8988T (cell line): ENCODE data around the gene ANKS1A.
"Not testable (repeated sequence)": the region's sequence is repeated elsewhere in the genome, so short reads cannot be mapped to it uniquely, and the experiment has no call there.

Experiments used
- DNase-seq: peaks from one replicate; pipeline ENCODE4 v3.0.0; 2011

ANKS1A gene, protein sequence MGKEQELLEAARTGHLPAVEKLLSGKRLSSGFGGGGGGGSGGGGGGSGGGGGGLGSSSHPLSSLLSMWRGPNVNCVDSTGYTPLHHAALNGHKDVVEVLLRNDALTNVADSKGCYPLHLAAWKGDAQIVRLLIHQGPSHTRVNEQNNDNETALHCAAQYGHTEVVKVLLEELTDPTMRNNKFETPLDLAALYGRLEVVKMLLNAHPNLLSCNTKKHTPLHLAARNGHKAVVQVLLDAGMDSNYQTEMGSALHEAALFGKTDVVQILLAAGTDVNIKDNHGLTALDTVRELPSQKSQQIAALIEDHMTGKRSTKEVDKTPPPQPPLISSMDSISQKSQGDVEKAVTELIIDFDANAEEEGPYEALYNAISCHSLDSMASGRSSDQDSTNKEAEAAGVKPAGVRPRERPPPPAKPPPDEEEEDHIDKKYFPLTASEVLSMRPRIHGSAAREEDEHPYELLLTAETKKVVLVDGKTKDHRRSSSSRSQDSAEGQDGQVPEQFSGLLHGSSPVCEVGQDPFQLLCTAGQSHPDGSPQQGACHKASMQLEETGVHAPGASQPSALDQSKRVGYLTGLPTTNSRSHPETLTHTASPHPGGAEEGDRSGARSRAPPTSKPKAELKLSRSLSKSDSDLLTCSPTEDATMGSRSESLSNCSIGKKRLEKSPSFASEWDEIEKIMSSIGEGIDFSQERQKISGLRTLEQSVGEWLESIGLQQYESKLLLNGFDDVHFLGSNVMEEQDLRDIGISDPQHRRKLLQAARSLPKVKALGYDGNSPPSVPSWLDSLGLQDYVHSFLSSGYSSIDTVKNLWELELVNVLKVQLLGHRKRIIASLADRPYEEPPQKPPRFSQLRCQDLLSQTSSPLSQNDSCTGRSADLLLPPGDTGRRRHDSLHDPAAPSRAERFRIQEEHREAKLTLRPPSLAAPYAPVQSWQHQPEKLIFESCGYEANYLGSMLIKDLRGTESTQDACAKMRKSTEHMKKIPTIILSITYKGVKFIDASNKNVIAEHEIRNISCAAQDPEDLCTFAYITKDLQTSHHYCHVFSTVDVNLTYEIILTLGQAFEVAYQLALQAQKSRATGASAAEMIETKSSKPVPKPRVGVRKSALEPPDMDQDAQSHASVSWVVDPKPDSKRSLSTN

DNA sequence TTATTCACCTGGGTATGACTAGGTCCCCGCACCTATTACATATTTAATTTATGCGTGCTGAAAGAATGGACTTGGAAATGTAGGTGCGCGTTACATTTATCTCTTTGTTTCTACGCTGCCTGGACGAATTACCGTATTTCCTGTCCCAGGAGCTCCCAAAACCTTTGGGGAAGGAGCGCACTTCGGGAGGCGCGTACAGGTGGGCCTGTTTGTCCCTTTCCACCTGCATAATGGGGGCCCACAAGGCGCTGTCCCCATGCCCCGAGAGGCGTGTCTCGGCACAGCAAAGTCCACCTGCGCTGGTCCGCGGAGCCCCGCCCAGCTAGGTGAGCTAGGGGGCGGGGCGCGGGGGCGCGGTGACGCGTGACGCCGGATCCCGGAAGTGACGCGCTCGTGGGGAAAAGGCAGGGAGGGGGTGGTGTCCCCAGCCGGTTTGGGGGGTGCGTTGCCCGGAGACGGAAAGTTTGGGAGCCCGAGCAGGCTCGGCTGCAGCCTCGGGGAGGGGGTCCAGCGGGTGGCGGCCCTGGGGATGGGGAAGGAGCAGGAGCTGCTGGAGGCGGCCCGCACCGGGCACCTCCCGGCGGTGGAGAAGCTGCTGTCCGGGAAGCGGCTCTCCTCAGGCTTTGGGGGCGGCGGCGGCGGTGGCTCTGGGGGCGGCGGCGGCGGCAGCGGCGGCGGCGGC lies at the start of gene ANKS1A:
TSS of gene ANKS1A (plus strand) at position 382 of the 682 bp plus-strand sequence. CDS start at position 530, 148 bp downstream.
- DNase-seq, result peak; percentile 68

GRCh38 chr6:34839666-34840352 lies 49.2 kb upstream of the ANKS1A start:
- no peak for DNase-seq

GRCh38 chr6:34849066-34849465 lies 40.0 kb upstream of the ANKS1A start:
- DNase-seq, result not testable (repeated sequence)

- no peak for DNase-seq
These were observed 37.7 kb upstream of the ANKS1A start for GRCh38 chr6:34851361-34851760.

DNA sequence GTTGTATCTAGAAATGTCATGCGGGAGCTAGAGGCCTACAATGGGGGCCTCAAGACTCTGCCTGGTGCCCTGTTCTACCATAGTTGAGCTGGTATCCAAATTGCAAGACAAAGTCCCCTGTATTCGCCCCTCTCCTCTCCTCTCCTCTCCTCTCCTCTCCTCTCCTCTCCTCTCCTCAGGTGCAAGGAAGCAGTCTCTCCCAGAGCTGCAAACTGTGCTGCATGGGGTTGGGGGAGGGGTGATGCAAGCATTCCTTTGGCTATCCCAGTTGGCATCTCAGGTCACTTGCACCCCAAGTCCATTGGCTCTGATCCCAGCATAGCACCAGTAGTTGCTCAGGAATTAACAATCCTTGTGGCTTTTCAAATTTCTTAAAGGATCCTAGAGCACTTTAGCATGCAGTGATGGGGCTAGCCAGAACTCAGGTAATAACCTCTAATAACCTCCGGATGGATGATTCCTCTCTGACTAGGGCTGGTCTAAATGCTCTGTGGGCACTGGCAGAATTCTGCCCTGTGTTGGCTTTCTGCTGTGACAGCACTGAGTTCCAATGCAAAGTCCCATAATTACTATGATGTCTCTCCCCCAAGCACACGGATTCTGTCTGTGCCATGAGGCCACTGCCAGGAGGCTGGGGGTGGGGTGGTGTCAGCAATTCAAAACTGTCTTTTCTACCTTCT lies 36.5 kb upstream of the ANKS1A start:
- DNase-seq, result no peak

GRCh38 chr6:34855463-34855862 lies 33.6 kb upstream of the ANKS1A start:
- no peak for DNase-seq

- DNase-seq, result no peak
These were observed 30.4 kb upstream of the ANKS1A start for GRCh38 chr6:34858681-34859080.

- DNase-seq, result no peak
These were observed 29.1 kb upstream of the ANKS1A start for GRCh38 chr6:34859951-34860350.

- DNase-seq, result no peak
These were observed 28.3 kb upstream of the ANKS1A start for GRCh38 chr6:34860776-34861175.

DNA sequence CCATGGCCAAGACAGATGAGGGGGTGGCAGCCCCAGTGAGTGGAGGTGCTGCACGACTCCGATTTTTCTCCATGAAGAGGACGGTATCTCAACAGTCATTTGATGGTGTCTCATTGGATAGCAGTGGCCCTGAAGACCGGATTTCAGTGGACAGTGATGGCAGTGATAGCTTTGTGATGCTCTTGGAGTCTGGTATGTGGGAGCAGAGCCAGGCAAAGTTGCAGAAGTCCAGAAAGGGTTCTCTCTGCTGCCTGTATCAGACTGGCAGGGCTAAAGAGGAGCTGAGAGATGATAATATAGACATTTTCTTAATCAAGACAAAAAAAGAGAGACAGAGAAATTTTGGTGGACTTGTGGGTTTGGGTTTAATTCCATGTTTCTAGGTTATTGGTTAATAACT lies 25.0 kb upstream of the ANKS1A start:
- DNase-seq, result no peak

DNA sequence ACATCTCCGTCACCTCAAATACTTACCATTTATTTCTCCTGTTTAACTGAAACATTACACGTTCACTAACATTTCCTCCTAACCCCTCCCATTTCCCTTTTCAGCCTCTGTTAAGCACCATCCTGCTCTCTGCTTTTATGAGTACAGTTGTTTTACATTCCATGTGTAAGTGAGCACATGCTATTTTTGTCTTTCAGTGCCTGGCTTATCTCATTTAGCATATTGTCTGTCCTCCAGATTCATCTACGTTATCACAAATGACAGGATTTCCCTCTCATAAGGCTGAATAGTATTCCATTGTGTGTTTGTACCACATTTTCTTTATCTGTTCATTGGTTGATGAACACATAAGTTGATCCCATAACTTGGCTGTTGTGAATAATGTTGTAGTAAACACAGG lies 23.9 kb upstream of the ANKS1A start:
- DNase-seq, result no peak

DNA sequence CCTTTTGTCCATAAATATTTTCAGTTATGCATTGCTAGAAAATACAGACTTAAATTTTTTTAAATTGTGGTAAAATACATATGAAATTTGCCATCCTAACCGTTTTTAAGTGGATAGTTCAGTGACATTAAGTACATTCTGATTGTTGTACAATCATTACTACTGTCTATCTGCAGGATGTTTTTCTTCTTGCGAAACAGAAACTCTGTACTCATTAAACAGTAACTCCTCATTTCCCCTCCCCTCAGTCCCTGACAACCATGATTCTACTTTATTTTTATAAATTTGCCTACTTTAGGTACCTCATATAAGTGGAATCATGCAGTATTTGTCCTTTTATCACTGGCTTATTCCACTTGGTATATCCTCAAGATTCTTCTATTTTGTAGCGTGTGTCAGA lies 22.5 kb upstream of the ANKS1A start:
- no peak for DNase-seq

DNA sequence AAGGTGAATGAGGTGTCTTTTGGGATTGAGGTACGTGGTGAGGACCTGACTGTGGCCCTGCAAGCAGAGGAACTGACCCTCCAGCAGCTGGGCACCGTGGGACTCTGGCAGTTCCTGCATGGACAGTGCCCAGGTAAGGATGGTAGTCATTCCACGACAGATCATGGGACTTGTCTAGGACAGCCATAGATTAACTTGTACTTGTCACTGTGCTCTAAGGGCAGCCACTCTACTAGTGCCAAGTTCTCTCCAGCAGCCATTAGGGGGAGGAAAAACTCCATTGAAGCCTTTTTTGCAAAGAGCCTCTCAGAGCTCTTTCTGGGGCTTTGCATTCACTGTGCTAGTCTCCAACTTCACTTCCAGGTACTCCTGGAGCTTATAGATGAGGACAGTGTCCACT lies 21.6 kb upstream of the ANKS1A start:
- no peak for DNase-seq

DNA sequence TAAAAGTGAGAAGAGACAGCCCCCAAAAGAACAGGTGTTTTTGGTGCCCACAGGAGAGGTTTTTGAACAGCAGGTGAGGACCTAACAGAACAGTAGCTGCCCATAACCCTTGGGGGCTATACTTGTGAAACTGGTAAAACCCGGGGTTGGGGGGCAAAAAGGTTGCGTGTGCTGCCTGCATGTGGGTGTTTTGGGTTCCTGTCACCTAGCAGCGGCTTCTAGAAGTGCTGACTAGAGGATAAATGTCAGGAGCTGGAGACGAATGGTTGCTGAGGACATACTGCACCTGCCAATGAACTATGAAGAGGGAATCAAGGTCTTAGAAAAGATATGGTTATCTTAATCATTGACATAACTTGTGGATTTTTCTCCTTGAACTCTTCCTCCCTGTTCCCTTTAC lies 17.2 kb upstream of the ANKS1A start:
- no peak for DNase-seq

- no peak for DNase-seq
These were observed 16.7 kb upstream of the ANKS1A start for GRCh38 chr6:34872332-34872731.

GRCh38 chr6:34875292-34876213 lies 13.5 kb upstream of the ANKS1A start:
- no peak for DNase-seq

- no peak for DNase-seq
These were observed 12.6 kb upstream of the ANKS1A start for GRCh38 chr6:34876472-34876871.

DNA sequence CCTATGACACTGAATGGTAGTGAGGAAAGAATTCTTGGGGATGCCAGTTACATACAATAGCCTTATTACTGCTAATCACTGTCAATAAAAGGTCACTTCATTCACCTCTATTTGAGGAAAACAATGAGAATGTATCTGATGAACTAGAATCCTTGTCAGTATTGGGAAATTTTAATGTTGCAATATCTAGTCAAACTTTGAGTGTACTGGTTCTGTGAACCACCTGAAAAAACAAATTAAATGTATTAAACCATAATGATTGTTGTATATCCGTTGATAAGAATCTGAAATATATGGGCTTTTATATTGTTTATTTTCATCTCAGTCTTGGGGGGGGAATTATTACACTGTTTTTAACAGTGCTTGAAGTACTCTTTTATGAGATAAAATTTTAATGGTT lies 11.8 kb upstream of the ANKS1A start:
- DNase-seq, result no peak

DNA sequence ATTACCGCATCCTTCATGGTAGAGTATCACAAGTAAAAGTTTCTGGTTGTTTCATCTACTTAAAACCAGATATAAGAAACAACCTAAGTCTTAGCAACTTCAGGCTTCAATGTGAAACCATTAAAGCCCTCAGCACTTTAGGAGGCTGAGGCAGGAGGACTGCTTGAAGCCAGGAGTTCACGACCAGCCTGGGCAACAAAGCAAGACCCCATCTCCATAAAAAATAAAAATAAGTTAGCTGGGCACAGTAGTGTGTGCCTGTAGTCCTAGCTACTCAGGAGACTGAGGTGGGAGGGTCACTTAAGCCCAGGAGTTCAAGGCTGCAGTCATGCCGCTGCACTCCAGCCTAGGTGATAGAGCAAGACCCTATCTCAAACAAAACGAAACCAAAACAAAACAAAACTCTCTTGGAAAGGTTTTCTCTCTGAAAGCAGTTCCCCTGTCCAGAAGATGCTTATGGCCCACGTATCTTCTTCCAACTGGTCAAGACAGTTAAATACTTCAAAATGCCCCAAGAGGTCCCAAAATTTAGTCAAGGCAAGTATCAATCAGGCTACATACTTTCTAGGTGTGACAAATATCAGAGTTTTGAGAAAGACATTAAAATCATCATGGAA lies 11.1 kb upstream of the ANKS1A start:
- DNase-seq, result no peak

GRCh38 chr6:34884073-34884472 lies 5.0 kb upstream of the ANKS1A start:
- DNase-seq, result not testable (repeated sequence)
